Measurements from ENCODE around the gene CLCN2.
A peak's percentile ranks its signal among the peaks of the same experiment; 100 is the strongest.

The CLCN2 gene

GRCh38 chr3:184311633-184312032 is 49.8 kb downstream of the CLCN2 start:
- FAIRE-seq (no peak), DNase-seq (ENCODE audit: insufficient read length, low spot score) (no peak)
- TF ChIP-seq CTCF (IDR thresholded peaks at IDR 0.05; ENCODE audit: insufficient read depth, missing control alignments), result no peak

- DNase-seq (ENCODE audit: insufficient read length, low spot score) (no peak), FAIRE-seq (no peak)
- no peak for TF ChIP-seq CTCF (IDR thresholded peaks at IDR 0.05; ENCODE audit: insufficient read depth, missing control alignments)
Measured at GRCh38 chr3:184308744-184309143, 52.7 kb downstream of the CLCN2 start.

GRCh38 chr3:184307915-184308314 is 53.5 kb downstream of the CLCN2 start:
- TF ChIP-seq CTCF (IDR thresholded peaks at IDR 0.05; ENCODE audit: insufficient read depth, missing control alignments), result no peak
- no peak for FAIRE-seq
- DNase-seq (ENCODE audit: insufficient read length, low spot score), result no peak

GRCh38 chr3:184306341-184306972 is 54.9 kb downstream of the CLCN2 start:
- no peak for TF ChIP-seq CTCF (IDR thresholded peaks at IDR 0.05; ENCODE audit: insufficient read depth, missing control alignments)
- DNase-seq (ENCODE audit: insufficient read length, low spot score), result no peak
- no peak for FAIRE-seq

GRCh38 chr3:184305577-184305976 is 55.8 kb downstream of the CLCN2 start:
- DNase-seq (ENCODE audit: insufficient read length, low spot score) (no peak), FAIRE-seq (no peak)
- peak; percentile 25 for TF ChIP-seq CTCF (IDR thresholded peaks at IDR 0.05; ENCODE audit: insufficient read depth, missing control alignments)

GRCh38 chr3:184300378-184300720 is 61.1 kb downstream of the CLCN2 start:
- no peak for FAIRE-seq
- no peak for TF ChIP-seq CTCF (IDR thresholded peaks at IDR 0.05; ENCODE audit: insufficient read depth, missing control alignments)
- DNase-seq (ENCODE audit: insufficient read length, low spot score), result no peak

GRCh38 chr3:184299488-184300377 is 61.7 kb downstream of the CLCN2 start:
- no peak for TF ChIP-seq CTCF (IDR thresholded peaks at IDR 0.05; ENCODE audit: insufficient read depth, missing control alignments)
- DNase-seq (ENCODE audit: insufficient read length, low spot score) (no peak), FAIRE-seq (no peak)

Measured in D721Med (cell line).